ENCODE measurements around the gene SLC2A4.

The SLC2A4 gene

GRCh38 chr17:7295230-7296180 lies 14.0 kb downstream of the SLC2A4 start:
- Histone ChIP-seq H3K27ac (ENCODE audit: low read depth, low read length) (no peak overlapping the region), H3F3A (ENCODE audit: insufficient read depth) (no peaks in the 10 kb centered on the region), H3K4me3 (ENCODE audit: insufficient read depth, low read length, poor library complexity, severe bottlenecking) (no peak overlapping the region), H3K9ac (ENCODE audit: low read length) (0 out of 2 replicates have a peak overlapping the region, but pooled peaks have one; percentile 24), H3K4me2 (ENCODE audit: low read depth, low read length, poor library complexity, severe bottlenecking) (peak overlapping the region; percentile 46), H2AFZ (ENCODE audit: low read depth, low read length, severe bottlenecking) (peak overlapping the region; percentile 42), H3K9me2 (replicated peaks; ENCODE audit: insufficient read depth, low read length) (no peaks in the 10 kb centered on the region), H3K27me3 (ENCODE audit: low read length) (no peaks in the 10 kb centered on the region), H4K20me1 (ENCODE audit: low read depth, low read length) (no peaks in the 10 kb centered on the region), H3K79me2 (ENCODE audit: insufficient read depth, low read length) (no peaks in the 10 kb centered on the region), H3K36me3 (ENCODE audit: low read length) (no peaks in the 10 kb centered on the region), H3K9me3 (ENCODE audit: insufficient read depth, low read length) (no peaks in the 10 kb centered on the region)
- TF ChIP-seq CTCF (IDR thresholded peaks at IDR 0.05; ENCODE audit: insufficient read depth, low read length, poor library complexity, severe bottlenecking) (no peak), EZH2phosphoT487 (conservative IDR thresholded peaks at IDR 0.05; ENCODE audit: low read length) (no peak)

- peak overlapping the region; percentile 30 for H3K4me2 ChIP-seq (ENCODE audit: low read depth, low read length, poor library complexity, severe bottlenecking)
- no peak overlapping the region for H3K4me3 ChIP-seq (ENCODE audit: insufficient read depth, low read length, poor library complexity, severe bottlenecking)
- H4K20me1 ChIP-seq (ENCODE audit: low read depth, low read length): no peaks in the 10 kb centered on the region
- peak overlapping the region; percentile 42 for H2AFZ ChIP-seq (ENCODE audit: low read depth, low read length, severe bottlenecking)
- H3K79me2 ChIP-seq (ENCODE audit: insufficient read depth, low read length): no peaks in the 10 kb centered on the region
- TF ChIP-seq CTCF (IDR thresholded peaks at IDR 0.05; ENCODE audit: insufficient read depth, low read length, poor library complexity, severe bottlenecking) (peak; percentile 89), EZH2phosphoT487 (conservative IDR thresholded peaks at IDR 0.05; ENCODE audit: low read length) (no peak)
- no peaks in the 10 kb centered on the region for H3K9me3 ChIP-seq (ENCODE audit: insufficient read depth, low read length)
- no peaks in the 10 kb centered on the region for H3K9me2 ChIP-seq (replicated peaks; ENCODE audit: insufficient read depth, low read length)
- H3K36me3 ChIP-seq (ENCODE audit: low read length): no peaks in the 10 kb centered on the region
- H3K27me3 ChIP-seq (ENCODE audit: low read length): no peaks in the 10 kb centered on the region
- no peak overlapping the region for H3K9ac ChIP-seq (ENCODE audit: low read length)
- no peak overlapping the region for H3K27ac ChIP-seq (ENCODE audit: low read depth, low read length)
- H3F3A ChIP-seq (ENCODE audit: insufficient read depth): no peaks in the 10 kb centered on the region
Observed at GRCh38 chr17:7296189-7296861, 14.8 kb downstream of the SLC2A4 start.

- Histone ChIP-seq H3K27me3 (ENCODE audit: low read length) (no peaks in the 10 kb centered on the region), H3K36me3 (ENCODE audit: low read length) (peaks cover 6% of the 10 kb centered on the region), H3K9me2 (replicated peaks; ENCODE audit: insufficient read depth, low read length) (no peaks in the 10 kb centered on the region), H3K79me2 (ENCODE audit: insufficient read depth, low read length) (peaks cover 18% of the 10 kb centered on the region), H3K9me3 (ENCODE audit: insufficient read depth, low read length) (no peaks in the 10 kb centered on the region), H3K9ac (ENCODE audit: low read length) (no peak overlapping the region), H3K27ac (ENCODE audit: low read depth, low read length) (no peak overlapping the region), H2AFZ (ENCODE audit: low read depth, low read length, severe bottlenecking) (no peak overlapping the region), H3K4me3 (ENCODE audit: insufficient read depth, low read length, poor library complexity, severe bottlenecking) (no peak overlapping the region), H3K4me2 (ENCODE audit: low read depth, low read length, poor library complexity, severe bottlenecking) (no peak overlapping the region), H3F3A (ENCODE audit: insufficient read depth) (peaks cover 18% of the 10 kb centered on the region), H4K20me1 (ENCODE audit: low read depth, low read length) (peaks cover 2% of the 10 kb centered on the region)
- TF ChIP-seq EZH2phosphoT487 (conservative IDR thresholded peaks at IDR 0.05; ENCODE audit: low read length): no peak
- TF ChIP-seq CTCF (IDR thresholded peaks at IDR 0.05; ENCODE audit: insufficient read depth, low read length, poor library complexity, severe bottlenecking): no peak
Observed at GRCh38 chr17:7304179-7304578, 22.7 kb downstream of the SLC2A4 start.

Data from SU-DHL-6 (cell line).